ENCODE measurements around the gene GNB1L.
"Not testable (repeated sequence)": the region's sequence is repeated elsewhere in the genome, so short reads cannot be mapped to it uniquely, and the experiment has no call there.

Gene GNB1L

DNA sequence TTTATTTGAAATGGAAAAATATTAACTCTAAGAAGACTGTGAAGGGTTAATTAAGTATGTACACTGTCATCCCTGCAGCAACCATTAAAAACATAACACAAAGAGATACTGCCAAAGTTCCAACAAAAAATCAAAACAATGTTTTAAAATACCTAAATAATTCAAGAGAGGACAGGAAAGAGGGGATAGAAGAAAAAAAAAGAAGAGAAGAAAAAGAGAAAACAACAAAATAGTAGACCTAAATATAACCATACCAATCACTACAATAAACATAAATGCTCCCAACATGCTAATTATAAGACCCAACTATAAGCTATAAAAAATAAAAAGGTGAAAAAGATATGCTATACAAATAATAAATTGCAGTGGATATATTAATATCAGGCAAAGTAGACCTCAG is 20.1 kb downstream of the GNB1L start:
- no peak for DNase-seq (ENCODE audit: low spot score)
- TF ChIP-seq, protein P1, sequence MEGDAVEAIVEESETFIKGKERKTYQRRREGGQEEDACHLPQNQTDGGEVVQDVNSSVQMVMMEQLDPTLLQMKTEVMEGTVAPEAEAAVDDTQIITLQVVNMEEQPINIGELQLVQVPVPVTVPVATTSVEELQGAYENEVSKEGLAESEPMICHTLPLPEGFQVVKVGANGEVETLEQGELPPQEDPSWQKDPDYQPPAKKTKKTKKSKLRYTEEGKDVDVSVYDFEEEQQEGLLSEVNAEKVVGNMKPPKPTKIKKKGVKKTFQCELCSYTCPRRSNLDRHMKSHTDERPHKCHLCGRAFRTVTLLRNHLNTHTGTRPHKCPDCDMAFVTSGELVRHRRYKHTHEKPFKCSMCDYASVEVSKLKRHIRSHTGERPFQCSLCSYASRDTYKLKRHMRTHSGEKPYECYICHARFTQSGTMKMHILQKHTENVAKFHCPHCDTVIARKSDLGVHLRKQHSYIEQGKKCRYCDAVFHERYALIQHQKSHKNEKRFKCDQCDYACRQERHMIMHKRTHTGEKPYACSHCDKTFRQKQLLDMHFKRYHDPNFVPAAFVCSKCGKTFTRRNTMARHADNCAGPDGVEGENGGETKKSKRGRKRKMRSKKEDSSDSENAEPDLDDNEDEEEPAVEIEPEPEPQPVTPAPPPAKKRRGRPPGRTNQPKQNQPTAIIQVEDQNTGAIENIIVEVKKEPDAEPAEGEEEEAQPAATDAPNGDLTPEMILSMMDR (IDR thresholded peaks at IDR 0.05; ENCODE audit: extremely low read depth, missing control alignments) = no peak

DNA sequence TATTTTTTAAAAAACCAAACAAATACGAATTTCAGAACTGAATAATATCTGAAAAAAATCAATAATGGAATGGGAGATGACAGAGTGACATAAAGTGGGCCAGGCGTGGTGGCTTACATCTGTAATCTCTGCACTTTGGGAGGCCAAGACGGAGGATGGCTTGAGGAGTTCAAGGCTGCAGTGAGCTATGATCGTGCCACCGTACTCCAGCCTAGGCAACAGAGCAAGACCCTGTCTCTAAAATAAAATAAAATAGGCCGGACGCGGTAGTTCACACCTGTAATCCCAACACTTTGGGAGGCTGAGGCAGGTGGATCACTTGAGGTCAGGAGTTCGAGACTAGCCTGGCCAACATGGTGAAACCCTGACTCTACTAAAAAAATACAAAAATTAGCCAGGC is 21.3 kb downstream of the GNB1L start:
- DNase-seq (ENCODE audit: low spot score) = not testable (repeated sequence)

DNA sequence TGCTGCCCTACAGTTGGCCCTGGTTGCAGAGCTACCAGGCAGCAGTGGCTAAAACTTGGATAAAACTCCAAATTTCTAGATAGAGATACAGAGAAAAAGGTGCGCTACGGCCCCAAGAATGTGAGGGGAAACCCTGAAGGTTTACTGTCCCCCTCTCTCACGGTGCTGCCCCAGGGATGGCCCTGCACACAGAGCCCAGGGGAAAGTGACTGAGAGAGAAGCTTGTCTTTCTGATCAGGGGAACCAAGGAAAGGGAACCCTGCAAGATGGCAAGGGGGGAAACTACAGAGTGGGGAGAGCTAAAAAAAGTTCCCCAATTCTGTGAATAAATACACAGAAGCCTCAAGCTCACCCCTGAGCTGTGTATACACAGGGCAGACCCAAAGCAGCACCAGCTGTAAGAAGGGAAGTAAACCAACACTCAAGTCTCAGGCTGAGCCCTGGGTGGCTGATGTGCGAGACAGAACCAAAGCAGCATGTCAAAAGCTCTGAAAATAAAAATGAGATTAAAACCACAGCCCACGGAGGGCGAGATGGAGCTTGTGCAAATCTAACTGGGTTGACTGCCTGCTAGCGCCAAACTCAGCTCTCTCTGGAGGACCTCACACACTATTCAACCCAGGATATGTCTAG is 22.1 kb downstream of the GNB1L start:
- DNase-seq (ENCODE audit: low spot score) = no peak
- TF ChIP-seq, protein P1 (IDR thresholded peaks at IDR 0.05; ENCODE audit: extremely low read depth, missing control alignments) = no peak

DNA sequence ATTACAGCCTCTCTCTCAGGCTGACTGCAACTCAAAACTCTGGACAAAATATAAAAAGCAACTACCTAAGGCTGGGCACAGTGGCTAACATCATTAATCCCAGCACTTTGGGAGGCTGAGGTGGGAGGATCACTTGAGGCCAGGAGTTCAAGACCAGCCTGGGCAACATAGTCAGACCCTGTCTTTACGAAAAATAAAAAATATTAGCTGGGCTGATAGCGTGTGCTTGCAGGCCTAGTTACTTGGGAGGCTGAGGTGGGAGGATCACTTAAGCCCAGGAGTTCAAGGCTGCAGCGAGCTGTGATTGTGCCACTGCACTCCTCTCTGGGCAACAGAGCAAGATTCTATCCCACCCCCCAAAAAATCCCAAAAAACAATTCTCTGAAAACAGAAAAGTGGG is 22.7 kb downstream of the GNB1L start:
- not testable (repeated sequence) for DNase-seq (ENCODE audit: low spot score)

DNA sequence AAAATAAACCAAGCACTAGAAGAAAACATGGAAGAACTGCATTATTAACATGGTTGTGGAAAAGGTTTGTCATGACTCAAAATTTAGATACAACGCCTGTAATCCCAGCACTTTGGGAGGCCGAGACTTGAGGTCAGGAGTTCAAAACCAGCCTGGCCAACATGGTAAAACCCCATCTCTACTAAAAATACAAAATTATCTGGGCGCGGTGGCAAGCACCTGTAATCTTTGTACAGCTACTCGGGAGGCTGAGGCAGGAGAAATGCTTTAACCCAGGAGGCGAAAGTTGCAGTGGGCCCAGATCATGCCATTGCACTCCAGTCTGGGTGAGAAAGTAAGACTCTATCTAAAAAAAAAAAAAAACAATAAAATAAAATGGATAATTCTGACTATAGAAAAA is 23.7 kb downstream of the GNB1L start:
- TF ChIP-seq, protein P1 (IDR thresholded peaks at IDR 0.05; ENCODE audit: extremely low read depth, missing control alignments) = no peak
- no peak for DNase-seq (ENCODE audit: low spot score)

DNA sequence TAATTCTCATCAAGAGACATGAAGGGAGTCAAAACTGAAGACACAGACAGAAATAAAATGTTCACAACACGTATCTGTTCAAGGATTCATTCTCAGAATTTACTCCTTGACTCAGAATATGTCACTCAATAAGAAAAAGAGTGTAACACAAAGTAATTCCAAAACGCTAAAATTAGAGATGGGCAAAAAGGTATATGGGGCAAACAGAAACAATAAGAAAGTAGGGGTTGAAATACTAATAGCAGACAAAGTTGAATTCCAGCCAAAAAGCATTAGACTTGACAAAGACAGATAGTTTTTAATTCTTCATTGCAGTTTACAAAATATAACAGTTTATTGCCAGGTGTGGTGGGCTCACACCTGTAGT is 26.7 kb downstream of the GNB1L start:
- TF ChIP-seq, protein P1 (IDR thresholded peaks at IDR 0.05; ENCODE audit: extremely low read depth, missing control alignments) = no peak
- no peak for DNase-seq (ENCODE audit: low spot score)

DNA sequence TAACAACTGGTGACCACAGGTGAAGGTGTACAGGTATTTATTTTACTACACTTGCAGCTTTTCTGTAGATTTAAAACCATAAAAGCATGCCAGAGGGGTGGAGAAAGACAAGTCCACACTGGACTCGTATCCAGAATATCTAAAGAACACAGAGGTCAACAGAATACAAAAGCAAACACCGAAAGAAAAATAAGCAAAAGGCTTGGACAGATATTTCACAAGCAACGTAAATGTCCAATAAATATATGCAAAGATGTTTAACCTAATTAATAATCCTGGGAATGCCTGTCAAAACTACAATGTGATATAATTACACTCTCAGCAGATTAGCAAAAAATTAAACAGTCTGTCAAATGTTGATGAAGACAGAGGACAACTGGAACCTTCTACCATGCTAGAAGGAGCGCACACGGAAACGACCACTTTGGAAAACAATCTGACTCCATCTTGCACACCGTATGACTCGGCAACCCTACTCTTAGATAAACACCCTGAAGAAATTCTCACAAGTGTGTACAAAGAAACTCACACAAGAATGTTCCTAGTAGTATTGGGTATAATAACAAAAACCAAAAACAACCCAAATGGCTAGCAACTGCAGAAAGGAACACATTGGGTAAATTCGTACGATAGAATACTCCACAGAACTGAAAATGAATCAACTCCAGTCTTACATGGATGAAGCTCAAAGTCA is 27.2 kb downstream of the GNB1L start:
- no peak for DNase-seq (ENCODE audit: low spot score)
- TF ChIP-seq, protein P1 (IDR thresholded peaks at IDR 0.05; ENCODE audit: extremely low read depth, missing control alignments) = no peak

DNA sequence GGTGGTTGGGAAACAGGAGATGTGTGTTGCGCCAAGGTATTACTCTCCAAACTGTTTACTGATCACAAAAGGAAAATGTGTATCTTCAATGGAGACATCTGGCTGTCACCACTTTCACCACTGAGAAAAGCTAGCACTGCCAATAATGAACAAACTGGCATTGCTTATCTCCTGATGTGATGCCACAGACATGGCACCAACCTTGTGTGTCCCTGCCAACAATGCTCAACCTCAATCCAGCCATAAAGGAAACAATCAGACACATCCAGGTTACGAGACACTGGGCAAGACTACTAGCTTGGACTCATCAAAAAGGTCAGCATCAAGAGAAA is 28.1 kb downstream of the GNB1L start:
- TF ChIP-seq, protein P1 (IDR thresholded peaks at IDR 0.05; ENCODE audit: extremely low read depth, missing control alignments) = no peak
- DNase-seq (ENCODE audit: low spot score) = no peak

All from GM20000 (cell line).